NCI-H1105 (cell line): ENCODE data around the gene FAM53B.

Source experiments
- DNase-seq: peaks from one replicate; lab custom pipeline; 2025; lab: John Stamatoyannopoulos, UW

Gene FAM53B

DNA sequence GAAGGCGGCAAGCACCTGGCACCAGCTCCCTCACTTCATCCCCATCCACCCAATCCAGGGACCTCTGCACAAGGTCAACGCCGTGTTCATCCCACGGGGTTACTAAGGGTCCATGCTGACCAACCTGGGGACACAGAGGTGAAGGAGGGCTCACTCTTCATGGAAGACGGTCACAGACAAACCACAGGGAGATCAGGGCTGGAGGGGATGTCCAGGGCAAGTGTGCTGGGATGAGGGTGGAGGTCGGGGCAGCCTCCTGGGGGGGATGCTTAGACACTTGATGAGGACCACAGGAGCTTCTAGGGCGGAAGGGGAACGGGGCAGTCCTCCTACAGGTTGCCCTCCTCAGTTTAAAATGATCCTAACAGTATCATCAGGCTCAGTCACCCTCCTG, 46.7 kb downstream of the FAM53B start:
- DNase-seq: no peak

DNA sequence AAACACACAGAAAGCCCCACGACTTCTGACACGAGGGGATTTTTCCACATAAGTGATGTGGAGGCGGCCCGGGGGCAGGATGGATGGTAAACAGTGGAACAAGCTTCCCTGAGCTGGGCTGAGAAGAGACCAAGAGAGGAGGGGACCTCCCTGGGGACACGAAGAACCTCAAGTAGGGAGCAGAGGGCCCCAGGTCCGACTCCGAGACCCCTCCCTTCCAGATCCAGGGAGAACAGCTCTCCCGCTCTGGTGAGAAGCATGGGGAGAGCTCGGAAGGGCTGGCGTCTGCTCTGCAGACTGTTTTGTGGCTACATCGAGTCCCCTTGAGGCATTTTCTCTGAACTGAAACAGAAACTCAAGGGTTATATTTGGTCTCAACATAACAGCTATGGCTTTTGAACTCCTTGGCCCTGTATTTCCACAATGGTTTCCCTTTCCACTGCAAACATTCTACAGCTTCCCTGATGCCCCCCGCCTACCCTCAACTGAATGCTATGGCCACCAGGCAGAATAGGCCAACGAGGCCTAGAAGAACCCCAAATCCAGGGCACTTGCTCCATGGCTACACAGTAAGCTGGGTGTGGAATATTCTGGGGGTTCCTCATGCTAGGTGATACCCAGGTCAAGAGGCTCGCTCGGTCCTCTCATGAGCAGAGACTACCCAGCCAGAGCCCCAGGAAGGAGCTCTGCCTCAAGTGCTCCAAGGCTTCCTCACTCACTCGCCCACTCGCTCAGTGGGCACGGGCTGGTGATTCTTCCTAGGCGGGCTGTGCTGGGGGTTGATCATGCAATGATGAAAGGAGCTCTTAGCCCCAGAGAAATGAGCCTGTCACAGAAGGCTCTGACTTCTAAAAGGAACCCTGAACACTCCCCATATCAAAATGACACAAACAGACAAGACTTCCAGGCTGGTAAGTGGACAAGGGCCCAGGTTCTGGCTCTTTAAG, 47.5 kb downstream of the FAM53B start:
- no peak for DNase-seq

DNA sequence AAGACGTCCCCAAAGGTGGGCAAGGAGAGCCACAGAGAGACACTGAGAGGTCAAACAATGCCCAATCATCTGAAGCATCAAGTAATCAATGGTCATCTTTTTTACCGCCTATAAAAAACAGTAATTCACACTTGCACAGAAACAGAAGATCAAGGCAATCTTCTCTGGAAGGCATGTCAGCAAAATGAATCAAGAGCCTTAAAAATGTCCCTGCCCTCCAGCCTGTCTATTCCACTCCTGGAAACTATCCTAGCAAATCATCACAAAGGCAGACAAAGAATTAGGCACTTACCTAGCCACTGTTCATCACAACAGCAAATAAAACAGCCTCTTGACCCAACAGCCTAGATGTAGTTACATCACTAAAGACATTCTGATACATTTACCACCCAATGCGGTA, 48.9 kb downstream of the FAM53B start:
- no peak for DNase-seq

DNA sequence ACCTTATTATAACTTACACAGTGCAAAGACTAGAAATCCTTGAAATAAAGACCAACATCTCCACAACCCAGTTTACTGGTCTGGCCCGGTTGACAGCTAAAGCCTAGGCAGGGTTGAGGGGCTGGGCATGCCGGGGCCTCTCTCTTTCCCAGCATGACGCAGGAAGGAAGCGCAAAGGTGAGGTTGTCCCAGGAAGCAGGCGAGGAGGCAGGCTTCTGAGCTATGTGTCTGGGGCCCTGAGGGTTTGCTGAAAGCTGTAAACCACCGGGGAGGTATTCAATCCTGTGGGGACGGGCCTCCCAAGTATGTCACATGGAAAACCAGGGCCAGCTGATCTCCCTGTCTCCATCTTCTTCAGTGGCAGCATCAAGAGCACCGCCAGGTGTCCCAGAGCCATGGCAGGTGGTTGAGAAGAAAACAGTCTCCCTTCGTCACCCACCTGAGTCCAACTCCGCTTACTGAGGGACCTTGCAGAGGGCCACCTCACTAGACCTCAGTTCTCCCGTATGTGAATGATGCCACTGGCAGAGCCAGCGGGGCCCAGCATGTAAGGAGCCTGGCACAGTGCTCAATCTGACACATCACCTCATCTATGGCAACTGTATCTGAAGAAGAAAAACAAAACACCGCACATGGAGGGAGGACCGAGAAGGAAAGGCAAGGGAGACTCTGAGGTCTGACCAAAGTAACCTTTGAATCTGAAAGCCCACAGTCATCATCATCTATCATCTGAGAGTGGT, 49.5 kb downstream of the FAM53B start:
- DNase-seq: no peak

DNA sequence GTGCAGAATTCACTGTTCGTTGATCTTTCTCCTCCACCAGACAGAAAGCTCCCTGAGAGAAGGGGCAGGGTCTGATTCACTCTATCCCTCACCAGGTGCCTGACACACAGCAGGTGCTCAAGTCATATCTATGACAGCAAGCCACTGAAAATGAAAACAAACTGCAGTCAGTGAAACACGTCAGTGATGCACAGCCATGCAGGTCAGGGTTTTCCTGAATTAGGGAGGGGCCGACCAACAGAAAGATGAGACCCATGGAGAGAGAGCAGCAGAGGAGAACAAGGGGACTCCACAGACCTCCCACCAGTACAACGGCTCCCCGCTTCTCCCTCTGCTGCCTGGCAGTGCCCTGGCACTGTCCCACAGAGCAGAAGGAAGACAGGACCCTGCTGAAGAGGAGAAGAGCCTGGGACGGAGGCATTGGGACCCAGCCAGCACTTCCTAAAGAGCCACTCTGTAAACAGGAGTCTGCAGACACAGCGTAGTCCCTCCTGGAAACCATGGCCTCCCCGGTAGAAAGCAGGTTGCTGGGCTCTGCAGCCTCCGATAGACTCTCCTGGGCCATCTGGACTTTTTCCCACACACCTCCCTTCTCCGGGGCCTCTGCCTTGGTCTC, 50.3 kb downstream of the FAM53B start:
- no peak for DNase-seq

DNA sequence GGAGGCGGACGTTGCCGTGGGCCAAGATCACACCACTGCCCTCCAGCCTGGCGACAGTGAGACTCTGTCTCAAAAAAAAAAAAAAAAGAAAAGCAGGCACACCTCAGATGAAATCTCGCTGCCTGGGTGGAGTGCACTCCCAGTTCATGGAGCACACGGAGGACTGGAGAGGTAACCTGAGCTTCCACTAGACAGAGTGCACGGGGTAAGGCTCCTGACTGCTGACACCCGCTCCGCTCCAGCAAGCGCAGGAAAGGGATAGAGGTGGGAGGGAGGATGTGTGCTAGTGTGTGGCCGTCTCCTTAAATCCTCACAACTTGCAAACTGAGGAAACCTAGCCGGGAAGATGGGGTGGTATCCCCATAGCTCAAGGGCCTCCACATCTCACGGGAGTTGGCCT, 50.8 kb downstream of the FAM53B start:
- no peak for DNase-seq

DNA sequence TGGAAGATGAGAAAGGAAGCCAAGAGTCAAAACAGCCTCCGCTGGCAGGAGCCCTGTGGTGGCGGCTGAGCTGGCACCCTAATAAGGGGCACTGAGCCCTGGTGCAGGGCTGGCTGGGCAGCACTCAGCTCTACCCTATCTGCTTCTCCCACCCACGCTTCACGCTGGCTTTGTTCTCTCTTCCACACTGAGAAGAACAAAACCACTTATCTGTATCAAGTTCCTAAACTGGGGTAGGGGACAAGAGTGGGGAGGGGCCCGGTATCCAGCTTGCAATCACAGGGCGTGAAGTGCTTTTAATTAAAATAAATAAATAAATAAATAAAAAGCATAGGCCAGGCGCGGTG, 52.1 kb downstream of the FAM53B start:
- no peak for DNase-seq

DNA sequence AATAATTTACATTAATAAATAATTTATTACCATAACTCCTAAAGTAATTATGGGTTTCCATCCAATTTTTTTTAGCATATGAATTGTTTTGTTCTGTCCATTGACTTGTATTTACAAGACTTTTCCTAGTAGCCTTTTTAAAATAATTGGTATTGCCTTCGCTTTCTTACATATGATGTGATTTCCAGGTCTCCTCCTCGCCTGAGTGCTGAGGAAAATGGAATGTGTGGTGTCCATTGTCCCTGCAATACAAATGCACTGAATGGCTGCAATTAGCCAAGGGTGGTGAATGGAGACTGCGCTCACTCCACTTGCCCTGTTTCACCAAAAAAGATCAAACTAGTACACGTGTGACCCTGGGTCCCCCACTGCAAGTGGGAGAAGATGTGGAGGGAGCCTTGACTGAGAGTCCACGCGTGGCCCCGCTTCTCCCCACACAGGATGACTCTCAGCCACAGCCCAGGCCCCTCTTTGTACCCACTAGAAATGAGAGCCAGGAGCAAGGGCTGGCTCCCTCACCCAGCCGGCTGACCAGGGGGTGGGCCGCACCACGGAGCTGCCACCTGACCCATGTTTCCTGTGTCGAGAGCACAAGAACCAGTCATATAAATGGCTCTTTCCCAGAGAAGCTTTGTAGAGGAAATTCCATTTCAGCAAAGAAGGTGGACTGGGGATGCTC, 52.6 kb downstream of the FAM53B start:
- DNase-seq: no peak

DNA sequence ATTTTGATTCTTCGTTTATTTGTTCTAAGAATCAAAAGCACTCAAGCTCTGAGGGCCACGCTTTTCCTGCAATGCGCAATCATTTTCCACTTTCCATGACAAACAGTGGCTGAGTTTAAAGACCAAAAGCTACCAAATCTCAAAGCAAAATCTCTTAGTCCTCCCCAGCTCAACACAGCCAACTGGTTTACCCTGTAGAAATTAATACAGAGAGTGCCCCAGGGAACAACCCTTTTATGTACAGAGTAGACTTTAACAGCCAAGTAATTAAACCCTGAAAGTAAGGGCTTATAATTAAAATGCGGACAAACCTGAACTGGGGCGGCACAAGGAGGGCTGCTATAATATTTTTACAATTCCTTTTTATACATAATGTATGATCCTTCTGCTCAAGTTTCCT, 53.2 kb downstream of the FAM53B start:
- DNase-seq: peak; percentile 34

DNA sequence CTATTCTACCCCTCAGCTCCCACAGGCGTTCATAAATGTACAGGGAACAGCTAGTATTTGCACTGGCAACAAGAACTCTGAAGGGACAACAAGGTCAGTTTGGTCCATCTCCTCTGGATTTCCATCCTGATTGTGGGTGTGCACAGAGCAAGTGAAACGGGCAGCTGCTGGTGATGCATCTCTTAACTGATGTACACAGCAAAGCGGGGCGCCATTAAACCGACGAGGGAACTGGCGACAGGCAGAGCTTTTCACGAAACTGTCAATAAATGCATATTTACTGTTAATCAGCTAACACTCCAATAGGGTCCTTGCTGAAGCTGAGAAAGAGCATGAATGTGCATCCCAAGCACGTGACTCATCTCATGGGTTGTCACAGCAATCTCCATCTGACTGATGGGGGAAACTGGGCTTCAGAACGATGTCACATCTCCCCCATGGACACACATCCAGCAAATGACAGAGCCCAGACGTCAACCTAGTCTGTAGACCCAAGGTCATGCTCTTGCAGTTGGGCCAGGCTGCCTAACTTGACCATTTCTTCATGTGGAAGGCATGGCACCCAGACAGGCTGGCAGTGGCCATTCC, 54.2 kb downstream of the FAM53B start:
- DNase-seq: no peak

DNA sequence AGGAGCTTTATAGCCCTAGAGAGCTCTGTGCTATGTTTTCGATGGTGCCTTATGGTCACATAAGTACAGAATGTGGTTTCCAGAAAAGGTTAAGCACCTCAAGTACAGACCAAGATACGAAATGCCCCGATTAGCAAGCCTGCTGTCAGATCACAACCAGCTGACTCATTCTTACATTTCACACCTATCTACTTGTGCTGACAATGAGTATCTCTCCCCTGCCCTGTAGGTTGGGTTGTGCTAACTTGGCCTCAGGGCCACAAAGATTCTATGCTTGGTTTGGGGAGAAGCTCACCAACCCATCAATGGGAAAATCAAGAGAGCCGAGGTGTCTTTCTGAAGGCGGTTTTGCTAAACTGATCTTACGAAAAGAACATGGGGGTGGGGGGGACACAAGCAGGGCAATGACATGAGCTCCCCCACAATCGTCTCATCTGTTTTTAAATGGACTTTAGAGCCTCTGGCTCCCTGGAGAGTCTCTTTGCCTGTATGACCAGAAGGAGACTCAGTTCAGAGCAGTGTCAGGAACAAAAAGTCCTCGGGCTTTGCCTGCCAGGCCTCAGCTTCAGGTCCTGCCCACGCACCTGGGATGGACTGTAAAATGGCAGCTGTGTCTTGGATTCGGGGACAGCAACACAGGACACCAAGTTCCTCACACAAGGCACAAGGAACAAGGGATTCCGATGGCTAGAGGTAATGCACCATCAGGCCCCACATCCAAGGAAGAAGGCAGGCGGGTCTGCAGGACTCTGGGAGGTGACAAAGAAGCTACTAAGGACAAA, 55.1 kb downstream of the FAM53B start:
- DNase-seq: no peak

DNA sequence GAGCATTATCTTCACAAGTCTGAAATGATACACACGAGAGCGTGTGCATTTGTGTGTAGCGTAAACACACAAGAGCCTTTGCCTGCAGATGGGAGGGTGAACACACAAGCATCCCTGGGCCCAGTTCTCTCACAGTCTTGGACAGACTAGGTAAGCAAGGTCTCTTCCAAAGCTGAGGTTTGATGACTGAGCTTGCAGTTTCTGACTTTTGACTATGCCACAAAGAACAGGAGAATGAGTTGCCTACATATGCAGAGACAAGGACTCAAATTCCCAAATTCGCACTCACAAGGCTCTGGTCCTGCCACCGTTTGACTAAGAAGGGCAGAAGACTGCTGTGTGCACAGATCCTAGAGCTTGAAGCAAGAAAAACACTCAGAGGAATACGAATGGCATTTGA, 55.8 kb downstream of the FAM53B start:
- no peak for DNase-seq

DNA sequence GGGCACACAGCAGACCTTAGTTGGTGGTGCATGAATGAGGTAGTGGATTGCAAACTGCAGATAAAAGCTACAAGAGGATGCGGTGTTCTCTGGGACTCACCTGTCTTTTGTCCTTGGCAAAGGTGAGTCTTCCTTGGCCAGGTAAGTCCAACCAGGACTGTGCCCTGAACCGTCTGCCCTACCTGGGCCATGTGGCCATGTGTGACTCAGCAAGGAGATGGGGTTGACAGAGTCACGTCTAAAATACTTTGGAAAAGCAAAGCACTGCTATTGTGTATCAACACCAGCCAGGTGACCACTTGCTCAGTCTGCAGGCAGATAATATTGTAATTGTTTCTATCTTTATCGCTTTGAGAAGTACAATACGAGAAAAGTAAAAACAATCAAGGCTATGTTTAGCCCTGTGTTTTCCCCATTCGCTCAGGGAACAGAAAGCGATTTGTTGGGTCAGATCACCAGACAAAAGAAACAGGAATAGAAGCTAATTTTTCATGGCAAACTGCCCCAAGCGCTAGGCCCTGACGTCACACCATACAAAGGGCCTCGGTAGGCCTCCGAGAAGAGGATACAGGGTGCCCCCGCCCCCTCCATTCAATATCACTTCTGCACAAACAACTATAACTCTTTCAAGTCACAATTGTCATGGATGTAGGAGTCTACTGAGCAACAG, 57.3 kb downstream of the FAM53B start:
- DNase-seq: no peak

DNA sequence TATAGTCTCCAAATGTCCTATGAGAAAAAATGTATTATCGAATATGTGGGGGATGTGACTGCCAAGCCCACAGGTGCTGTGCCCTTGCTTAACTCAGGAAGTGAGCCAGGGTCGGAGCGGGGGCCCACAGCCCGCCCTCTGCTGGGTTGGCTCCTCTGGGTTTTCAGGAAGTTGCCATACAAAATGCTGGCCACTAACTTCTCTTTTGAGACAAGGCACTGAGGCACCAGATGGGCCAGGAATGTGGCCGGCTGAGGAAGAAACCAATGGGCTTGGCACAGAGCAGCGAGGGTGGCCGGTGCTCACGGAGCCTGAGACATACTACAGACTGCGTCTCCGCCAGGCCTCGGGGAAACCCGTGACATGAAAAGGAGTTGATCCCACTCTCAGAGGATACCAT, 58.9 kb downstream of the FAM53B start:
- no peak for DNase-seq

DNA sequence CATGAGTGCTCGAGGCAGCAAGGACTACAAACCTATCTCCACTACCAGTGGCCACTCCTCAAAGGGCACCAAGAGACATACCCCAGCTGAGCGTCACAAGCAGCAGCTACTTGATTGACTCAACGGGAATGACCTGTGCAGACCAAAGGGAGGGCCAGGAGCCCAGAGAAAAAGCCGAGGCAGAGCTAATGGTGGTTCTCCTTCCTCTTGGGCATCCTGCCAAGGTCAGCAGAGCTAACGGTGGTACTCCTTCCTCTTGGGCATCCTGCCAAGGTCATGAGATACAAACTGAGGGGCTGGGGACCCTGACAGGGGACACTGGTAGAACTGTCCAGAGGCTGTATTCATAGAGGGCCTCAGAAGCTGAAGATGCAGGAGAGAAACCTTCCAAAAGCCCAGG, 60.4 kb downstream of the FAM53B start:
- DNase-seq: no peak

DNA sequence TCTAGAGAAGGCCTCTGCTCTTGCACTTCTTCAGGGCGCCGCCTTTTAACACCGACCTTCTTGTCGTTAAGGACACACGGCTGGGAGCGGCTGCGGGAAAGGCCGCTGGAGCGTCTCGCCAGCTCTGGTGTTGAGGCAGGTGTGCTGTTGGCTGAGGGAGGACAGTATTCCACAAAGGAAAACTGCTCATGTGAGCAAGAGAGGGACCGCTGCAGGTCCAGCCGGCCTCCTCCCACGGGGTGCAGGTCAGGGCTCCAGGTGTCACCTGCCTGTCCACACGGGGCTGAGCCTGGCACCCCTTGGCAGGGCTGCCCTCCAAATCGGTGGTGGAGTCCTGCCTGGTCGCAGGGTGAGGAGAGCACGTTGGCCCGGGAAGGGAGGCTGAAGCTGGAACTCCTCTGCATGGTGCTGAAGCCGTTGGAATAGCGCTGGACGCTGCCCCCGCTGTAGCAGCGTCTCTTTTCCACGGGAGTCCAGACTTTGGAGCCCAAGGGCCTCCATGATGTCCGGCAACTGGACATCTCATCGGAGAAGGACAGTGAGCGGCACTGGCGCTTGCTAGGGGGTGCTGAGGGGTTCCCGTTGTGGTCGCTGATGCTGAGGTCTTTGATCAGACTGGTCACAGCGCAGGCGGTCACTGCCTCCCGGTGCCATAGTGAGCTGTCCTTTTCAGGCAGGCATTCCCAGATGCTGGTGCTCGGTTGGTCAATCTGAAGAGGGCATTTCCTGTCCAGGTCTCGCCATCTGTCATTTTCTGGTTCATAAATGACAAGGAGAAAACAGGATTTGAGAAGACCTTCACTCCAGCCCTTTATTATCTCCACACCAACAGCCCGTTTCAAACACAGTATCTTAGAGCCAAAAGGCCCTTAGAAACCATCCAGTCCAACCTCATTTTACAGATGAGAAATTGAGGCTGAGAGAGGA, 62.3 kb downstream of the FAM53B start:
- DNase-seq: no peak

DNA sequence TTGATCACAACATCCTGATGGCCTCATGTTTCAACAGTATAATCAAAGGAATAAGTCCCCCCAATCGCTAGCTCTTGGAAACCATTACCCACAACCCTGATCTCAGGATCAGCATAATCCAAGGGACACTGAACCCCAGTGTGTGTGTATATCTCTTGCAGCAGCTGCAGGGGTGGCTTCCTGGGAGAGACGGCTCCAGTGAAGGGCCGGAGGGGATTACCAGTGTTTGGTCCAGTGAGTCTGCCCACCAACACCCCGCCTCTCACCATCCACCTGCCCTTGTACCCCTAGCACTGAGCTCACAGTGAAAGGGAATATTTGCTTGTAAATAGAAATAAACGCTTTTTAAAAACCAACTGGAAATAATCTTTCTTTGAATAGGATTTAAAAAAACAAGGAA, 63.1 kb downstream of the FAM53B start:
- DNase-seq: no peak

DNA sequence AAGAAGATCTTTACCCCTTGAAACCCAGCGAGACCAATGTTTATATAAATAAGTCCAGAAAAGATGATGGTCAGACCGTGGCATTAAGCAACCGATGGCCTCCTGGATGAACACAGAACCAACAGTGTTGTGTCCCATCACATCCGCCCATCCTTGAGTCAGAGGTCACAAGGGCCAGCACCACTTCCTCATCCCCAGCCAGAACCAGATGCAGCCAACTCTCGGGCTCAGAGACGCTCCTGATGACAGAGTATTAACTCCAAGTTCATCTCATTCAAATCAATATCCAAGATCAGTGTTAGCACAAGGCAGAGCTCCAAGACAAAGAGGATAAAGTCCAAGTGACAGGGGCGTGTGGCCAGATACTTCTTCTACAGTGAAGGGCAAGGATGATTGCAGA, 63.5 kb downstream of the FAM53B start:
- DNase-seq: no peak

DNA sequence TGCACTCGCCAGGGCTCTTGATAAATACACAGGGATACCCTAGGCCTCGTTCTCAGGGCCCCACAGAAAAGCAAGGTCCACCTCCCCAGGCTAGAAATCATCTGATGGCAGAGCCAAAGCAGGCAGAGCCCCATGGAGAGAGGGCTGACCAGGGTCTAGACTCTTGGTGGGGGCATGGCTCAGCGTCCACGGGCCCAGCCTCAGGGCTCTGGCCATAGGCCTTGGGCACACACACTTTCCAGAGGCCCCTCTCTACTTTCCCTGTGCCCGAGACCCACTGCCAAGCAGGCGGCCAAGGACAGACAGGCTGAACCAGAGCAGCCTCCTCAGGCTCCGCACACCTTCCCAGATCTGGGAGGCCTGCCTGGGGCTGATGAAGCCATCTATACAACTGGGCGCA, 64.8 kb downstream of the FAM53B start:
- no peak for DNase-seq
